DMS53 treated with DMSO at 0.1 percent for 48 hours (cell line): ENCODE results near the gene KRTAP5-8.
A peak's percentile ranks its signal among the peaks of the same experiment; 100 is the strongest.
"Not testable (repeated sequence)": the region's sequence is repeated elsewhere in the genome, so short reads cannot be mapped to it uniquely, and the experiment has no call there.

Experiments used
- DNase-seq: peaks from one replicate; lab custom pipeline; 2025; ENCODE audit not compliant: unreplicated experiment; lab: John Stamatoyannopoulos, UW

The KRTAP5-8 gene

DNA sequence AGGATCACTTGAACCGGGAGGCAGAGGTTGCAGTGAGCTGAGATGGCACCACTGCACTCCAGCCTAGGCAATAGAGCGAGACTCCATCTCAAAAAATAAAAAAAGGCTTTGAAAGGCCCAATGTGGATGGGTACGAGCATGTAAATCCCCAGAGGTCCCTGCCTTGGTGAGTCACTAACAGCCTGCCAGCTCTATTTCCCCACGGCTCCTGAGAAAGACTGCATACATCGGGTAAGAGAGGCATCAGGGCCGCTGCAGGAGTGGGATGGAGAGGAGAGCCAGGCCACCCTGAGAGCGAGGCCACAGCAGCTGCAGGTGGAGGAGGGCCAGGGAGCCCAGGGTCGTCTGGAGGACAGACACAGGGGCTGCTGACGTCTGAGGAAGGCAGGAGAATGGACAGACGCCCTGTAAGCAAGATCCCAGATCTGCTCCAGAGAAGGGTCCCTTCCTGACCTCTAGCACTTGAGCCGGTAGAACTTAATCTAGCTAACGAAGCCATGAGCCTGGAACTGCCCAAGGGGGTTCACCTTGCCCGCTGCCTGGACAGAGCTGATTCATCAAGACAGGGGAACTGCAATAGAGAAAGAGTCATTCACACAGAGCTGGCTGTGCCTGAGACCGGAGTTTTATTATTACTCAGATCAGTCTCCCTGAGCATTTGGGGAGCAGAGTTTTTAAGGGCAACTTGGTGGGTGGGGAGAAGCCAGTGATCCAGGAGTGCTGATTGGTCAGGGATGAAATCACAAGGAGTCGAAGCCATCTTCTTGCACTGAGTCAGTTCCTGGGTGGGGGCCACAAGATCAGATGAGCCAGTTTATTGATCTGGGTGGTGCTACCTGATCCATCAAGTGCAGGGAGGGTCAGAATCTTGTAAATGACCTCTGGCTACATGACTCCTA lies 5.3 kb downstream of the KRTAP5-8 start:
- DNase-seq = no peak

GRCh38 chr11:71543866-71544265 lies 6.0 kb downstream of the KRTAP5-8 start:
- DNase-seq = no peak

DNA sequence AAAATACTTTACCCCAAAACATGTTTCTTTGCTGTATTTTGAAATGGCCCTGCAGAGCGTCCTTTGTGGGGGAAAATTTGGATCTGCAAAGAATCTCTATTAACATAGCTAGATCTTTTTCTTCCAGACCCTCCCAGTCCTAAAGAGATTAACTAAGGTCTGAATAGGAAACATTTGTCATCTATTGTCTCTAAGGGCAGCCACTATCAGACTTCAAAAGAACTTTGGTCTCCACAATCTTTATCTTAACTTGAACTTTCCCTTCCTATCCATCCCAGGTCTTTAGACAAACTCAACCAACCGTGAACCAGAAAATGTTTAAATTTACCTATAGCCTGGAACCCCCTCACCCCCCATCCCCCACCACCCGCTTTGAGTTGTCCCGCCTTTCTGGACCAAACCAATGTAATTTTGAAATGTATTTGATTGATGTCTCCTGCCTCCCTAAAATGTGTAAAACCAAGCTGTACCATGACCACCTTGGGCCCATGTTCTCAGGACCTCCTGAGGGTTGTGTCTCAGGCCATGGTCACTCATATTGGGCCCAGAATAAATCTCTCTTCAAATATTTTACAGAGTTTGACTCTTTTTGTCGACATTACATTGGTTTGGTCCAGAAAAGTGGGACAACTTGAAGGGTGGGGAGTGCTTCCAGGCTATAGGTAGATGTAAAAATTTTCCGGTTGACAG lies 6.8 kb downstream of the KRTAP5-8 start:
- no peak for DNase-seq

- no peak for DNase-seq
These were observed 7.7 kb downstream of the KRTAP5-8 start for GRCh38 chr11:71545405-71545966.

GRCh38 chr11:71548120-71548519 lies 10.3 kb downstream of the KRTAP5-8 start, which contains the start of gene KRTAP5-9:
KRTAP5-9 (plus strand) TSS chr11:71548420; CDS start chr11:71548658, 238 bp downstream.
- no peak for DNase-seq

GRCh38 chr11:71548716-71549151 lies 10.9 kb downstream of the KRTAP5-8 start:
- no peak for DNase-seq

- no peak for DNase-seq
These were observed 13.9 kb downstream of the KRTAP5-8 start for GRCh38 chr11:71551711-71552110.

- no peak for DNase-seq
These were observed 17.2 kb downstream of the KRTAP5-8 start for GRCh38 chr11:71554996-71555395.

DNA sequence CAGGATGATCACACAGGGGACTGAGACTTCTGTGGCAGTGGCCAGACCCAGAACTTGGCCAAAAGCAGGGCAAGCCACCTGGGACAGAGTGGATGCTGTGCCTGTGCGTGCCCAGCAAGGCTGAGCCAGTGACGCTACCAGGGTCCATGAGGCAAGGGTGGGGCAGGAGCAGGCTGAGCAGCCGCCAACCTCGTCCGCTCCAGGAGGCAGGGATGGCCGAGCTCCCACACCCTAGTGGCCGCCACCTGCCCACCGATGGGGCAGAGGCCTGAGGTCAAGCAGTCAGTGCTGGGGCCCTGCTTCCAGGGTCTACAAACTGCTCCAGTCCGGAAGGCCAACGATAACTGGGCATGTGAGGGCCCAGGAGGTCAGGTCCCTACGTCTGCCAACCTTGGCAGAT lies 17.7 kb downstream of the KRTAP5-8 start:
- DNase-seq = no peak

- DNase-seq = no peak
These were observed 18.2 kb downstream of the KRTAP5-8 start for GRCh38 chr11:71556018-71556417.

DNA sequence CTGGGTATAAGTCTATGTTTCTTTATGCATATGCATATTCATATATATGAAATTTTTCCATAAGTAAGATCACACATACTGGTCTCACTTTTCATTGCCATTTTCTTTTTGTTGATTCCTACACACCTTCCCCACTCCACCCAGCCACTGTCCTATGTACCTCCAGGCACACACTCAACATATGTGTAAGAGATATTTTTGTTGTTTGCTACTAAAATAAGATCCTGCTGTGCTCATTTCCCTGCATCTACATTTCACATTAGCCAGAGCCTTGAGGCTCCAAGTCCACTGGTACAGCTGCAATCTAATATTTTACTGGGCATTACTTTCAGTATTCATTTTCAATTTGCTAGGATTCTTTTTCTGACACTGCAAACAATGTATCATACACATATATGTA lies 19.4 kb downstream of the KRTAP5-8 start:
- no peak for DNase-seq

DNA sequence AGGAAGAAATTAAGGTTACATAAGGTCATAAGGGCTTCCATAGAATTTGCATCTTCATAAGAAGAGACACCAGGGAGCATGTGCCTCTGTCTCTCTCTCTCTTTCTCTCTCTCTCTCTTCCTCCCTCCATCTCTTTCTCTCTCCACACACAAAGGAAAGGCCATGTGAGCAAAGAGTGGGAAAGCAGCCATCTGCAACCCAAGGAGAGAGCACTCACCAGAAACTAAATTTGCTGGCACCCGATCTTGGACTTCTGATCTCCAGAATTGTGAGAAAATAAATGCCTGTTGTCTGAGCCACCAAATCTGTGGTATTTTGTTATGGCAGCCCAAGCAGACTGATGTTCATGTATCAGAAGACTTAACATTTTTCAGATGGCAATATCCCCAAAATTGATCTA lies 21.2 kb downstream of the KRTAP5-8 start:
- DNase-seq = no peak

DNA sequence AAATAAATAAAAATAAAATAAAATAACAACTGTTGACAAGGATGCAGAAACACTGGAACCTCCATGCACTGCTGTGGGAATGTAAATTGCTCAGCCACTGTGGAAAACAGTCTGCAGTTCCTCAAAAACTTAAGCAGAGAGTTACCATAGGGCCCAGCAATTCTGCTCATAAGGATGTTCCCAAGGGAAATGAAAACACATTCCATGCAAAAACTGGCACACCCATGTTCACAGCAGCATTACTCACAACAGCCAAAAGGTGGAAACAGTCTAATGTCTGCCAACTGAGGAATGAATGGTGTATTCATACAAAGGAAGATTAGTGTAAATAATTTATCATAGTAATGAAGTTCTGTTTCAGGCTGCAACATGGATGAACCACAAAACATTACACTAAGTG lies 24.3 kb downstream of the KRTAP5-8 start:
- no peak for DNase-seq

DNA sequence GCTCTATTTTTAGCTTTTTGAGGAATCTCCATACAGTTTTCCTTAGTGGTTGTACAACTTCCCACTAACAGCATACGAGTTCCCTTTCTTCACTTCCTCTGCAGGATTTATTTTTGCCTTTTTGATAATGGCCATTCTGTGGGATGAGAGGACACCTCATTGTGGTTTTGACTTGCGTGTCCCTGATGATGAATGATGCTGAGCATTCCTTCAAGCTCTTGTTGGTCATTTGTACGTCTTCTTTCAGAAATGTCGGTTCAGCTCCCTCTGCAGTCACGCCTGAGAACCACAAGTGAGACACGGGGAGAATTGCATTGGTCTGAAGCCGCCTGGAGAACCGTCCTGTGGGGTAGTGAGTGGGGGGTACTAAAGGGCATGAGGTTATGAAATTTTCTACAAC lies 25.6 kb downstream of the KRTAP5-8 start:
- no peak for DNase-seq

DNA sequence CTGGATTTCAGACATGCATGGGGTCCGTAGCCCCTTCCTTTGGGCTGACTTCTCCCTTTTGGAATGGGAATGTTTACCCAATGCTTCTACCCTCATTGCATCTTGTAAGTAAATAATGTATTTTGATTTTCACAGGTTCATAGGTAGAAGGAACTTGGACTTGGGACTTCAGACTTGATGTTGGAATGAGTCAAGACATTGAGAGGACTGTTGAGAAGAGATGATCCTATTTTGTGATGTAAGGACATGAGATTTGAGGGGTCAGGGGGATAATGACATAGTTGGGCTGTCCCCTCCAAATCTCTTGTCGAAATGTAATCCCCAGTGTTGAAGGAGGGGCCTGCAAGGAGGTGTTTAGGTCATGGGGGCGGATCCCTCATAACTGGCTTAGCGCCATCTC lies 26.6 kb downstream of the KRTAP5-8 start:
- DNase-seq = no peak

DNA sequence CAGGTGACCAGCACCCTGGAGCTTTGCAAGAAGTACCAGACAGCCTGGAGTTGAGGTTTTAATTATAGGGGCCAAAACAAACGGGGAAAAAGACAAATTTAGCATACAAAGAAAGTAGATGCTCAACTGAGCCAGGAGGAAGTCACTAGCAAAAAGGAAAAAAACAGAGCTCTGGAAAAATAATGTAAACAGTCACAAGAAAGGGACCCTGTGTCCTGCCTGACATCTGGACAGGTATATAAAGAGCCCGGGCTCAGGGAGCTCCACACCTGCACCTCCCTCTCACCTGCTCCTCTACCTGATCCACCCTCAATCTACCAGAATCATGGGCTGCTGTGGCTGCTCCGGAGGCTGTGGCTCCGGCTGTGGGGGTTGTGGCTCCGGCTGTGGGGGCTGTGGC lies 27.4 kb downstream of the KRTAP5-8 start, which contains the start of gene KRTAP5-10:
Gene KRTAP5-10 (plus strand): TSS at position 301 of the 400 bp plus-strand sequence. CDS start 25 bp downstream, at position 326.
- DNase-seq = peak; percentile 53

DNA sequence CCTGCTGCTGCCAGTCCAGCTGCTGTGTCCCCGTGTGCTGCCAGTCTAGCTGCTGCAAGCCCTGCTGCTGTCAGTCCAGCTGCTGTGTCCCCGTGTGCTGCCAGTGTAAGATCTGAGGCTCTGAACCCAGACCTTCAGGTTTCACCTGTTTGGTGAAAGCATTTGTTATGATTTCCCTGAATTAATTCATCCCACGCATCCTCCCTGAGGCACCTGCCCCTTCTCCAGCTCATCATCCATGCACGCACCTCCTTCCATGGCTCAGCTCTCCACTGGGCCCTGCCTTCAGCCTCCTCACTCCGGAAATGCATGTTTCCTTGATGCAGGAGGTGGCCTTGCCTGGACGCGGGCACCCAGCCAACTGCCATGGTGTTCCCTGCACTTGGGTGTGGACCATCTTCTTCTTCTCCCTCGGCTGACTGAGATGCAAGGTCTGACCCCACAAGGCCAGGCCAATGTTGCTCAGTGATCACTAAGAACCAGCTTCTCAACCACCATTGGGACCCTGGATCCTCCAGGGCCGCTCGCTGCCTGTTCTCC lies 28.3 kb downstream of the KRTAP5-8 start:
- peak; percentile 31 for DNase-seq

GRCh38 chr11:71566626-71567599 lies 29.1 kb downstream of the KRTAP5-8 start:
- DNase-seq = not testable (repeated sequence)

GRCh38 chr11:71567633-71568032 lies 29.8 kb downstream of the KRTAP5-8 start:
- DNase-seq = not testable (repeated sequence)

DNA sequence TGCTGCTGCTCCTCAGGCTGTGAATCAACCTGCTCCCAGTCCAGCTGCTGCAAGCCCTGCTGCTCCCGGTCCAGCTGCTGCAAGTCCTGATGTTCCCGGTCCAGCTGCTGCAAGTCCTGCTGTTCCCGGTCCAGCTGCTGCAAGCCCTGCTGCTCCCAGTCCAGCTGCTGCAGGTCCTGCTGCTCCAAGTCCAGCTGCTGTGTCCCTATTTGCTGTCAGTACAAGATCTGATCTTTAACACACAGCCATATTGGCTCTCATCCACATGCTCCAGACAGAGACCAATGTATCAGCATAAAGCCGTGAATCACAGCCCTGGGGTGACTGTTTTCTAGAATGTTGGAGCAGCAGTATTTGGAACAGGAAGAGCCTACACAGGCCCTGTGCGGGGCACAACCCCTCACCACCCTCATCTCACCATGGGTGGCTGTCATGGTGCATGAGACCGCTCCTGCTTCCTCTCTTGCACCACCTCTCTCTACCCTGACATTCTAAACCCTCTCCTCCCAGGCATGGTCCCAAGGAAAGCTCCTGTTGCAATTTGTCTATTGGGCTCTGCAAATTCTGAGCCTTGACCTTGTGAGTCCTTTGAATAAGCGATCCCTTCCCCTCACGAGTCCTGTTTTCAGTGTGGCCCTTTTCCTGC lies 31.0 kb downstream of the KRTAP5-8 start:
- DNase-seq = peak; percentile 59
